NK-92 (cell line): ENCODE data around the gene DFFA.
"Not testable (repeated sequence)": the region's sequence is repeated elsewhere in the genome, so short reads cannot be mapped to it uniquely, and the experiment has no call there.

Experiments
- DNase-seq: peaks from one replicate; lab custom pipeline; 2025; ENCODE audit not compliant: unreplicated experiment; lab: John Stamatoyannopoulos, UW

Gene DFFA

GRCh38 chr1:10506046-10506676, 33.8 kb upstream of the DFFA start:
- DNase-seq, result not testable (repeated sequence)

DNA sequence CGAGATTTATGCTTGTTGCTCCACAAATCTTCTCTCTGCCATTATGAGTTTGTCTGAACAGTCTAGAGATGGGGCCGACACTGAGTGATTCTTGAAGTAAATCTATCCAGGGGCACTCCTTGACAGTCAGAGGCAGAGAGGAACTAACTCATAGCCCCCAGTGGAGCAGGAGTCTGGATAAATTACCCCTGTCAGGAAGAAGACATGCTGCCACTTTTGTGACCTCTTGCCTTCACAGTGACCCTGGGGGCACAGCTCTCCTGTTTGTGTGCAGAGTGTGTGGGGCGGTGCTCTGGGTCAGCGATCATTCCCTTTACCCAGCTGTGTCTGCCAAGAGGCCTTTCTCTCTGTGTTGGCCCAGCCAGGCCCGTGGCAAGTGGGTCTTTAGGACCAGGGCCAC, 31.9 kb upstream of the DFFA start:
- DNase-seq, result no peak

GRCh38 chr1:10502206-10502605, 29.9 kb upstream of the DFFA start:
- DNase-seq, result no peak

- DNase-seq, result no peak
Measured at GRCh38 chr1:10498231-10498630, 25.9 kb upstream of the DFFA start.

- DNase-seq, result no peak
Measured at GRCh38 chr1:10497109-10497508, 24.8 kb upstream of the DFFA start.

DNA sequence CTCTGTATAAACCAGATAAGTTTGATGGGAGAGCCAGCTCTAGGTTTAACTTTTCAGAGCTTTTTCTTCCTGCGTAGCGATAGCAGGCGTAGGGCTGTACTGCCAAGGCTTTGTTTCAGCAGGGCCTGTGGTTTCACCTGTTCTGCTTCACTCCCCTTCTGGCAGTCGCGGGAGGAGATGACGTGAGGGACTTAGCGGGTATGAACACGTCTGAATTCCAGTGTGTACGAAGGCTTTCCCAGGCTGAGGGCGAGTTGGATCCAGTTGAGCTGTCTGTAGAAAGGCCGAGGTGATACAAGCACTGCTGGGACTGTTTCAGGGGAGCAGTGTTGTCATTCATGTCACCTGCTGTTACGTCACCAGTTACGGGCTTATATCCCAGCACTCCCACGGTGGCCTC, 23.6 kb upstream of the DFFA start:
- no peak for DNase-seq

DNA sequence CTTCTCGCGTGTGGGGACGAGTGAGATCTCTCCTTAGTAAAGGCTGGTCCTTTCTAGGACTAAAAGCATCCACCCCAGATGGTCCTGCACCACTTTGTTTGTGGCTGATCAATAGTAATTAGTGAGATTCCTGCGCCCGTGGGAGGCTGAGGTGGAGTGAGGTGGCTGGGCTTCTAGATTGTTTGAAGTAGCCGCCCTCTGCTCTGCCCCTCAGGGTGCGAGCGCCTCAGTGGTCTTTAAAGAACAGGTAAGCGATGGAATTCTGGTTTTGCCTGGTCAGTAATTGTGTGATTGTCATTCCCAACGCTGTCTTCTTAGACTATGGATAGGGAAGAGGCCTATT, 23.1 kb upstream of the DFFA start:
- no peak for DNase-seq

GRCh38 chr1:10494754-10495474, 22.6 kb upstream of the DFFA start:
- DNase-seq, result no peak

DNA sequence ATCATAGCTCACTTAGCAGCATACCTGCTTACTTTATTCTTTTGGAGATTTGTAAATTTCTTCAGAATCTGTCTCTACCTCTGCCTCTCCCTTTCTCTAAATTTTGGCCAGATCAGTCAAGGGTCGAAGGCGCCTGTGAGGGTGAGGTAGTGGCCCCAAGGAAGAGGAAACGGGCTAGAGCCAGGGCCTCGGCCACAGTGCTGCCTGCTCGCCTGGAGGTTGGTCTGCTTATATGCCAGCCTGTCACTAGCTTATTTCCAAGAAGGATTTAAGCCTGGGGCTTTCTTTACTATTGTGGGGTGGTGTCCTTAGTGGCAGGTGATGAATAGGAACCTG, 22.1 kb upstream of the DFFA start:
- DNase-seq, result no peak

- DNase-seq, result no peak
Measured at GRCh38 chr1:10490286-10490970, 18.1 kb upstream of the DFFA start.

DNA sequence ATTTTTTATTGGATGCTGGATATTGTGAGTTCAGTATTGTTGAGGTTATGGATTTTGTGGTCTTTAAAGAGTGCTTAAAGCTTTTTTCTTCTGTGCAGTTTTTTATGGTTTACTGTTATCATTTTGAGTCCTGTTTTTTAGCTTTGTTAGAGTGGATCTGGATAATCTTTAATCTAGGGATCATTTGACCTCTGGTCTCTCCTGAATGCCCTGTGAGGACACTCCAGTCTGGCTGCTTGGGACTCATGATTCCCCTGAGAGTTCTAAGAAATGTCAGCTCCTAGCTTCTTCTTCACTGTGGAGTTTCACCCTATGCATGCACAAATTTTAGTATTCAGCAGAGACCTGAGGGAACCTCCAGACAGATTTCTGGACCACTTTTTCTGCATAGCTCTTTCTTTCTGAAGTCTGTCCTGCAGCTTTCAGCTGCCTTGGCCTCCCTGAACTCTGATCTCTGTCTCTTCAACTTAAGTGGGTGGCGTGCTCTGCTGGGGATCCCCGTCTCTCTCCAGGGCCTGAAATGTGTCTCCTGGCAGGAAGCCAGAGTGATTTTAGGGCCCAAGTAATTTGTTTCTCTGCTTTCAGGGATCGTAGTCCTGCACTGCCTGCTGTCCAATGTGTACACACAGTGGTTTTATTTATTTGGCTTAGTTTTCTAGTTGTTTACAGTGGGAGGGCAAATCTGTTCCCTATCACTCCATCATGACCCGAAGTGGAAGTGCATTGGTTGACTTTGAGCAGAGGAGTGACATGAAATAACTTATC, 17.1 kb upstream of the DFFA start:
- no peak for DNase-seq

GRCh38 chr1:10484521-10484920, 12.2 kb upstream of the DFFA start:
- DNase-seq, result no peak

DNA sequence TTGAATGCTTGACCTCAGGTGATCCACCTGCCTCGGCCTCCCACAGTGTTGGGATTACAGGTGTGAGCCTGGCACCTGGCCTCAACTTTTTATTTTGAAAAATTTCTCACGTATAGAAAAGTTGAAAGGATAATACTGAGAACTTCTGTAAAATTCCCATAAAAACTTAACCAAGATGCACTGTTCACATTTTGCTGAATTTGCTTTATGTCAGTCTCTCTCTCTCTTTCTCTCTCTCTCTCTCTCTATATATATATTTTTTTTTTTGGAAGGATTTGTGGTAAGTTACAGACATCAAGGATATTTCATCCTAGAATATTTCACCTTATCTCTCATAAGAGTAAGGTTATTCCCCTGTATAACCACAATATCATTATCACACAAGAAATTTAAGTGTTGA, 8.3 kb upstream of the DFFA start:
- DNase-seq, result no peak

DNA sequence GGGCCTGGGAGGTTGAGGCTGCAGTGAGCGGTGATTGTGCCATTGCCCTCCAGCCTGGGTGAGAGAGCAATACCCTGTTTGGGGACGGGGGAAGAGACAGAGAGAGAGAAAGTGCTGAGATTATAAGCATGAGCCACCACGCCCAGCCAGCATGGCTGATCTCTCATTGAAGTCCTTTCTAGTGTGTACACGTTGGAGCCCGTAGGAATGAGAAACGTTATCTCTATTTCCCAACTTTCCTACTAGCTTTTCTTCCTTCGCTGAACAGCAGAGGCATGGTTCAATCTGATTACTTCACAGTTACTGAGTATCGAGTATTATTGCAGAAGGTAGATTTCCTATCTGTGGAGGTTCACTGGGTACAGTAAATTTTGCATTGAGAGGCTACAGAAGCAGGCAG, 7.0 kb upstream of the DFFA start:
- no peak for DNase-seq

- DNase-seq, result no peak
Measured at GRCh38 chr1:10475510-10475909, 3.2 kb upstream of the DFFA start.

DNA sequence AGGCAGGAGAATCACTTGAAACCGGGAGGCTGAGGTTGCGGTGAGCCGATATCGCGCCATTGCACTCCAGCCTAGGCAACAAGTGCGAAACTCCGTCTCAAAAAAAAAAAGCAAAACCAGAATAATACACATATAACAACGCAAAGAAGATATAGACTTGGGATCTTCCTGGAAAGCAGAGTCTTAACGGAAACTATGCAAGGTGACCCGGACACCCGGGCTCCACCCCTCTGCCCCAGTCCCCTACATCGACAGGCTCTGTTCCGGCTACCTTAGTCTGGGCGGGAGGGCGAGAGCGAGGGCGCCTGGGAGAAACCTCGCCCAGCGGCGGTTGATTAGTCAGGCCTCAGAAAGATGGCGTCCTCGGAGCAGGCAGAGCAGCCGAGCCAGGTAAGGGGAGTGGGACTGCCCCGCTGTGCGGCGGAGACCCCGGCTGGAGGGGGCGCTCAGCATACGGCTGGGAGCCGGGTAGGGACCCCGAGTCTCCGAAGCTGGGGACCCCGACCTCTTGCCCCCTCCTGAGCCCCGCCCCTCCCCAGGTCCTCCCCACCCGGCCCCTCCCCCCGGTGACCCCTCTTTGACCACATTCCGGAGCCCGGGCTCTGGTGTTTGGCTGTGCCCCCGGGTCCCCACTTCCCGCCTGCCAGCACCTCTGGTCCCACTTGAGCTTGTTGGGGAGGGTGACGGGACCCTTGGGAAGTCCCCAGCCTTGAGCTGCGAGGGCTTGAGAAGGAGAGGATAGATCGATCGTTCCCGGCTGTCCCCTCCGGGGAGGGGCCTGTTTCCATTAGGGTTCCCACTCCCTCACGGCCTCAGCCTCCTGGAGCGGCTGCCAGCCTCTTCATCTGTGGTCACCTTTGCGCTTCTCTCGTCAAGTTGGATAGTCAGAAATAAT, 2.5 kb upstream of the DFFA start, which contains the start of gene PEX14:
Gene PEX14 (plus strand): TSS at position 338 of the 895 bp plus-strand sequence. CDS start 17 bp downstream, at position 355.
- no peak for DNase-seq

DNA sequence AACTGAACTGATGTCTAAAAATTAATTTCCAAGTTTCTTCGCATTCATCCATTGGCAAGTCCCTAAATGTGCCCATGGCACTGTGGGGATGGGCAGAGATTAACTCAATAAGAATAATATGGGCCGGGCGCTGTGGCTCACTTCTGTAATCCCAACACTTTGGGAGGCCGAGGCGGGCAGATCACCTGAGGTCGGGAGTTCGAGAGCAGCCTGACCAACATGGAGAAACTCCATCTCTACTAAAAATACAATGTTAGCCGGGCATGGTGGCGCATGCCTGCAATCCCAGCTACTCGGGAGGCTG, 1.9 kb upstream of the DFFA start:
- not testable (repeated sequence) for DNase-seq

- DNase-seq, result no peak
Measured at GRCh38 chr1:10473145-10473765, 926 bp upstream of the DFFA start.

DNA sequence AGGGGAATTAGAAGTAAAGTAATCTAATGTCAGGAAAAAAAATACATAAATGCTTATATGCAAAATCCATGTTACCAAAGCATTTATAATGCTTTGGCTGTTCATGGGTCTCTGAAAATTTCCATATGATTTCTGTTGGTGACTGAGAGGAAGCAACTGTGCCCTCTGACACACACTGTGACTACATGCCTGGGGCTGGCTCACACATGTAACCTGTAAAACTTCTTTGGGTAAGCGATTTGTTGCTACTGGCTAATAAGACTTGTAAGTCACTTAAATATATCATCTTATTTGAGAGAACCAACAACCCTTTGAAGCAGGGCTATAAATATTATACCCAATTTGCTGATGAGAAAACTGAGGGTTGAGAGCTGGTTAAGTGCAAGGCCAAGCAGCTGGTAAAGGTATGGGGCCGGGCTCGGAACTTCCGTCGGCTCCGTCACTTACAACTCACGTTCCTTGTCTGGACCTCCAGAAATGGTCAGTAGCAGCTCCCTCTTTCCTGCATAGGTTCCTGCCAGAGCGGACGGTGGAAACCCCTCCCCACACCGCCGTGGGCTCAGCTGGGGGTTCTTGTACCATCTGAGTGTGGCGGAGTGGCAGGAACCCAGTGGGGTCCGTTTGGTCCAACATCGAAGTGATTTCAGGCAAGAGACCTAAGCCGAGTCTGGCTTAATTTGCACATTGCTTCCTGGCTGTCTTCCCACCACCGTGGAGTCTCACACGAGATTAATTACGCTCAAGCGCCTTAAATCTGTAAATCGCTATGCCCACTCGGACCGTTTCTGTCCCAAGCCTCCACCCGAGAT, 714 bp downstream of the DFFA start:
- no peak for DNase-seq

DNA sequence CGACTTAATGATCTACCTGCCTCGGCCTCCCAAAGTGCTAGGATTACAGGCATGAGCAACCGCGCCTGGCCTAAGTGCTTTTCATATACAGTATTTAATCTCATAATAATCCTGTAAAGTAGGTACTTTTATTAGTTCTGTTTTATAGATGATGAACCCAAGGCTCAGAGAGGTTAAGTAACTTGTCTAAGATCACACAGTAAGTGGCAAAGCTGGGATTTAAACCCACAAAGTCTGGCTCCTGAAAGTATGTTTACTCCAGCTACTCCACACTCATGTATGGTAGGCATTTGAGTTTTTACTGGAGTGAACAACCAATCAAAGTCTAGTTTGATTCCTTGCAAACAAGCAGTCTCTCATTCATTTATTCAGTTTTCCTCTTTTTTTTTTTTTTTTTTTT, 2.3 kb downstream of the DFFA start:
- DNase-seq, result no peak
